ENCODE results near the gene SASS6.
A peak's percentile ranks its signal among the peaks of the same experiment; 100 is the strongest.

SASS6 gene

DNA sequence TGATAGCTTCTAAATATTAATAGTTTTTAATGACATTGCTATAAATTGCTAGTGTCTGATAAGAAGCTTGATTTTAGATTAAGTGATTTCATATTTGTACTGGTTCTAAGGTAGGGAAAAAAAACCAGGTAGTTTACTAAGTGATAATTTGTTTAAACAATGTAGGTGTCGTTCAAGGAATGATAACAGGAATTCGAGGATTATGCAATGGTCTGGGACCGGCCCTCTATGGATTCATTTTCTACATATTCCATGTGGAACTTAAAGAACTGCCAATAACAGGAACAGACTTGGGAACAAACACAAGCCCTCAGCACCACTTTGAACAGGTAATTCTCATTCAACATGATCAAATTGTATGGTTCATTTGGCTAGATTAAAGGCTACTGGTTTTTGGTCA, 52.4 kb downstream of the SASS6 start (continued):
- TF ChIP-seq PATZ1 (tag by site-specific recombination; IDR thresholded peaks at IDR 0.05): no peak
- no peak for TF ChIP-seq ZNF776 (tag by site-specific recombination; IDR thresholded peaks at IDR 0.05; ENCODE audit: borderline replicate concordance)
- no peak for TF ChIP-seq ZNF221 (tag by site-specific recombination; IDR thresholded peaks at IDR 0.05; ENCODE audit: borderline replicate concordance)

GRCh38 chr1:100077531-100077930, 55.2 kb downstream of the SASS6 start:
- POLR2A ChIA-PET: no interaction called here
- CTCF ChIA-PET: no interaction called here
- TF ChIP-seq ZNF157 (tag by site-specific recombination; IDR thresholded peaks at IDR 0.05) (no peak), ZNF16 (tag by site-specific recombination; IDR thresholded peaks at IDR 0.05; ENCODE audit: low read depth) (no peak), GLI4 (tag by site-specific recombination; IDR thresholded peaks at IDR 0.05) (no peak), PRDM6 (tag by site-specific recombination; IDR thresholded peaks at IDR 0.05) (peak; percentile 50), ZBTB17 (tag by site-specific recombination; IDR thresholded peaks at IDR 0.05) (no peak), ZNF223 (tag by site-specific recombination; IDR thresholded peaks at IDR 0.05) (no peak), ZNF837 (tag by site-specific recombination; IDR thresholded peaks at IDR 0.05) (no peak), ZNF501 (tag by site-specific recombination; IDR thresholded peaks at IDR 0.05) (no peak)
- no peaks in the 10 kb centered on the region for H3K4me1 ChIP-seq (ENCODE audit: control insufficient read depth, insufficient read depth, low read length)
- no peaks in the 10 kb centered on the region for H3K9me3 ChIP-seq (ENCODE audit: control insufficient read depth, insufficient read depth, low read depth, low read length)
- H3K36me3 ChIP-seq (ENCODE audit: control insufficient read depth in 2 of 2, insufficient read depth in 1 of 2, low read length in 2 of 2): peaks cover 22 to 79% of the 10 kb centered on the region in 2 experiments
- no peak overlapping the region for H3K4me3 ChIP-seq (ENCODE audit: low read depth, low read length)
- H3K27ac ChIP-seq (ENCODE audit: extremely low read depth, low read depth, low read length): no peak overlapping the region

DNA sequence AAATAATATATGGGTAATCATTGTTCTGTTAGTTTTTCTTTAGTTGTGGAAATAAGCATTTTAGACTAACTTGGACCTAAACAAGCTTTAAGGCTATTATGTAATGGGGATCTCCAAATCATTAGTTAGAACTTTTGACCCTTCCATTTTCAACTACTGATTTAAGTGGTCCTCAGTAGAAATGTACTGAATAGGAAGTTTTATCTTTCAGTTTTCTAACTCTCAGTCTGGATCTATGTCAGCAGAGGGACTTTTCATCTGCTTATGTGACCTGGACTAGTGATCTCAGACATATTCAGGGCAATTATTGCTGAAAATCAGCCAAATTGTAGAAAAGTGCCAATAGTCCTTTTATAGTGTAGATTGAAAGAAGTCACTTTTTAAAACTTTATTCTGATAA, 56.0 kb downstream of the SASS6 start:
- no peak overlapping the region for H3K27ac ChIP-seq (ENCODE audit: extremely low read depth, low read depth, low read length)
- POLR2A ChIA-PET: no interaction called here

GRCh38 chr1:100076319-100076718, 56.4 kb downstream of the SASS6 start:
- no peaks in the 10 kb centered on the region for H3K9me3 ChIP-seq (ENCODE audit: control insufficient read depth, insufficient read depth, low read depth, low read length)
- no peaks in the 10 kb centered on the region for H3K4me1 ChIP-seq (ENCODE audit: control insufficient read depth, insufficient read depth, low read length)
- CTCF ChIA-PET: no interaction called here
- POLR2A ChIA-PET: no interaction called here
- TF ChIP-seq GFI1B (tag by site-specific recombination; IDR thresholded peaks at IDR 0.05) (no peak), ZNF664 (tag by site-specific recombination; IDR thresholded peaks at IDR 0.05) (peak; percentile 92)
- no peak overlapping the region for H3K27ac ChIP-seq (ENCODE audit: extremely low read depth, low read depth, low read length)
- no peak overlapping the region for H3K4me3 ChIP-seq (ENCODE audit: low read depth, low read length)
- peaks cover 13 to 77% of the 10 kb centered on the region in 2 experiments for H3K36me3 ChIP-seq (ENCODE audit: control insufficient read depth in 2 of 2, insufficient read depth in 1 of 2, low read length in 2 of 2)

More for the DNA sequence above, 56.0 kb downstream of the SASS6 start:
- TF ChIP-seq ZNF19 (tag by site-specific recombination; IDR thresholded peaks at IDR 0.05; ENCODE audit: low read depth) (no peak), GLI4 (tag by site-specific recombination; IDR thresholded peaks at IDR 0.05) (no peak), ZNF654 (tag by site-specific recombination; IDR thresholded peaks at IDR 0.05; ENCODE audit: low read depth) (no peak), SCRT2 (tag by site-specific recombination; IDR thresholded peaks at IDR 0.05) (no peak), GLIS1 (tag by site-specific recombination; IDR thresholded peaks at IDR 0.05) (no peak), ZNF514 (tag by site-specific recombination; IDR thresholded peaks at IDR 0.05) (no peak), ZNF677 (tag by site-specific recombination; IDR thresholded peaks at IDR 0.05) (no peak), ZNF350 (tag by site-specific recombination; IDR thresholded peaks at IDR 0.05) (no peak), ZFP69B (tag by site-specific recombination; IDR thresholded peaks at IDR 0.05) (no peak), ZNF121 (tag by site-specific recombination; IDR thresholded peaks at IDR 0.05) (no peak)
- CTCF ChIA-PET: no interaction called here
- H3K4me1 ChIP-seq (ENCODE audit: control insufficient read depth, insufficient read depth, low read length): no peaks in the 10 kb centered on the region
- no peak overlapping the region for H3K4me3 ChIP-seq (ENCODE audit: low read depth, low read length)
- no peaks in the 10 kb centered on the region for H3K9me3 ChIP-seq (ENCODE audit: control insufficient read depth, insufficient read depth, low read depth, low read length)
- peaks cover 16 to 77% of the 10 kb centered on the region in 2 experiments for H3K36me3 ChIP-seq (ENCODE audit: control insufficient read depth in 2 of 2, insufficient read depth in 1 of 2, low read length in 2 of 2)

All from HEK293 (cell line).